Neural progenitor cell (in vitro differentiated cells): ENCODE measurements around the gene BLZF1. TPM values are rescaled to one million over a fixed set of nuclear protein-coding genes. Genes with fewer than 3 reads are reported as not detected.

Experiments used
- DNase-seq: peaks from one replicate; pipeline ENCODE4 v3.0.0-alpha.2; 2016; ENCODE audit warnings: low spot score
- H2AFZ ChIP-seq: fragments of 200-600 bp; sonication (generic); replicated peaks from 2 replicates; pipeline ENCODE4 v1.6.1; 2016; ENCODE audit warnings: antibody characterized with exemption
- H3F3A ChIP-seq: fragments of 200-600 bp; sonication (generic); 2 replicates; pipeline ENCODE4 v1.6.1; 2016; ENCODE audit warnings: antibody characterized with exemption, low read depth
- H3K27ac ChIP-seq: fragments of 200-600 bp; sonication (generic); 2 replicates; pipeline ENCODE4 v1.5.1; 2016; ENCODE audit warnings: mild to moderate bottlenecking
- H3K27me3 ChIP-seq: fragments of 200-600 bp; sonication (generic); 2 replicates; pipeline ENCODE4 v1.6.1; 2016; ENCODE audit warnings: mild to moderate bottlenecking, moderate library complexity
- H3K36me3 ChIP-seq: fragments of 200-600 bp; sonication (generic); 2 replicates; pipeline ENCODE4 v1.5.1; 2016
- H3K4me1 ChIP-seq: fragments of 200-600 bp; sonication (generic); 2 replicates; pipeline ENCODE4 v1.6.1; 2016; ENCODE audit warnings: mixed run types
- H3K4me2 ChIP-seq: fragments of 200-600 bp; sonication (generic); 2 replicates; pipeline ENCODE4 v1.6.1; 2016
- H3K4me3 ChIP-seq: fragments of 200-600 bp; sonication (generic); 2 replicates; pipeline ENCODE4 v1.5.1; 2016
- H3K79me2 ChIP-seq: fragments of 200-600 bp; sonication (generic); 2 replicates; pipeline ENCODE4 v1.6.1; 2016; ENCODE audit warnings: low read depth
- H3K9ac ChIP-seq: fragments of 200-600 bp; sonication (generic); 2 replicates; pipeline ENCODE4 v1.6.1; 2016
- H3K9me3 ChIP-seq: fragments of 200-600 bp; sonication (generic); 2 replicates; pipeline ENCODE4 v1.5.1; 2016; ENCODE audit warnings: low read depth
- H4K20me1 ChIP-seq: fragments of 200-600 bp; sonication (generic); 2 replicates; pipeline ENCODE4 v1.6.1; 2016; ENCODE audit warnings: low read depth
- H3K27ac Mint-ChIP-seq: 3 replicates; pipeline ENCODE4 v1.8.0; 2021; ENCODE audit warnings: mixed read lengths
- H3K27me3 Mint-ChIP-seq: 2 replicates; pipeline ENCODE4 v1.8.0; 2022; ENCODE audit warnings: low read depth, mild to moderate bottlenecking, inconsistent platforms, moderate library complexity, mixed read lengths; ENCODE audit not compliant: insufficient read depth
- H3K36me3 Mint-ChIP-seq: 3 replicates; pipeline ENCODE4 v1.8.0; 2021; ENCODE audit warnings: mixed read lengths
- H3K4me1 Mint-ChIP-seq: 3 replicates; pipeline ENCODE4 v1.8.0; 2021; ENCODE audit warnings: mixed read lengths
- H3K4me3 Mint-ChIP-seq: 3 replicates; pipeline ENCODE4 v1.8.0; 2021; ENCODE audit warnings: mild to moderate bottlenecking, moderate library complexity, mixed read lengths
- H3K9me3 Mint-ChIP-seq: 3 replicates; pipeline ENCODE4 v1.8.0; 2020; ENCODE audit warnings: mixed read lengths
- CTCF ChIP-seq: fragments of 200-600 bp; sonication (generic); IDR thresholded peaks from 2 replicates; pipeline ENCODE4 v1.5.1; 2017; ENCODE audit warnings: antibody characterized with exemption, mild to moderate bottlenecking
- EZH2 ChIP-seq: fragments of 200-600 bp; sonication (generic); IDR thresholded peaks from 2 replicates; pipeline ENCODE4 v1.6.1; 2017; ENCODE audit warnings: antibody characterized with exemption, mild to moderate bottlenecking, moderate library complexity
- EZH2phosphoT487 ChIP-seq: fragments of 200-600 bp; sonication (generic); IDR thresholded peaks from 2 replicates; pipeline ENCODE4 v1.6.1; 2017; ENCODE audit warnings: antibody characterized with exemption
- total RNA-seq: library from RNA; depleted of rRNA; stranded (reverse); fragments of >200 nt; gene quantifications from 2 replicates; pipeline ENCODE4 v1.2.3, GENCODE V29; 2015; ENCODE audit warnings: low replicate concordance

BLZF1 gene
- total RNA-seq, 1 donor from 2014 or later = 25.2 TPM

GRCh38 chr1:169414952-169415351 lies 47.0 kb downstream of the BLZF1 start:
- TF ChIP-seq EZH2 = no peak
- no peak for TF ChIP-seq EZH2phosphoT487
- TF ChIP-seq CTCF = no peak
- Mint-ChIP-seq H3K27me3 (peaks cover 2% of the 10 kb centered on the region), H3K27ac (no peak overlapping the region), H3K9me3 (peaks cover 19% of the 10 kb centered on the region), H3K4me3 (no peak overlapping the region), H3K36me3 (peaks cover 25% of the 10 kb centered on the region), H3K4me1 (no peaks in the 10 kb centered on the region)
- H3K4me2 ChIP-seq = no peak overlapping the region
- no peak overlapping the region for H3K27ac ChIP-seq
- no peaks in the 10 kb centered on the region for H4K20me1 ChIP-seq
- no peaks in the 10 kb centered on the region for H3K4me1 ChIP-seq
- no peaks in the 10 kb centered on the region for H3K9me3 ChIP-seq
- DNase-seq = no peak
- H2AFZ ChIP-seq = no peak overlapping the region
- H3F3A ChIP-seq = no peaks in the 10 kb centered on the region
- H3K79me2 ChIP-seq = no peaks in the 10 kb centered on the region
- H3K36me3 ChIP-seq = peaks cover 4% of the 10 kb centered on the region
- no peaks in the 10 kb centered on the region for H3K27me3 ChIP-seq
- no peak overlapping the region for H3K9ac ChIP-seq
- no peak overlapping the region for H3K4me3 ChIP-seq

- Histone ChIP-seq H3K36me3 (peaks cover 4% of the 10 kb centered on the region), H3K79me2 (no peaks in the 10 kb centered on the region), H3K4me2 (no peak overlapping the region), H3K27ac (no peak overlapping the region), H3K4me3 (no peak overlapping the region), H3K27me3 (no peaks in the 10 kb centered on the region), H3F3A (no peaks in the 10 kb centered on the region), H2AFZ (no peak overlapping the region), H3K9ac (no peak overlapping the region), H4K20me1 (no peaks in the 10 kb centered on the region), H3K4me1 (peaks cover 5% of the 10 kb centered on the region), H3K9me3 (no peaks in the 10 kb centered on the region)
- peaks cover 4% of the 10 kb centered on the region for H3K4me1 Mint-ChIP-seq
- no peak overlapping the region for H3K4me3 Mint-ChIP-seq
- H3K27ac Mint-ChIP-seq = no peak overlapping the region
- no peaks in the 10 kb centered on the region for H3K27me3 Mint-ChIP-seq
- H3K36me3 Mint-ChIP-seq = no peaks in the 10 kb centered on the region
- TF ChIP-seq EZH2phosphoT487 (no peak), CTCF (no peak), EZH2 (no peak)
- no peaks in the 10 kb centered on the region for H3K9me3 Mint-ChIP-seq
- DNase-seq = no peak
These were observed 53.3 kb downstream of the BLZF1 start for GRCh38 chr1:169421309-169421708.

- H3K27me3 Mint-ChIP-seq = no peaks in the 10 kb centered on the region
- peak overlapping the region; percentile 90 for H2AFZ ChIP-seq
- peak overlapping the region; percentile 77 for H3K4me2 ChIP-seq
These were observed 58.2 kb downstream of the BLZF1 start for GRCh38 chr1:169426174-169426705.

More at GRCh38 chr1:169426174-169426705, 58.2 kb downstream of the BLZF1 start:
- no peaks in the 10 kb centered on the region for H4K20me1 ChIP-seq
- H3K9me3 ChIP-seq = no peaks in the 10 kb centered on the region
- no peak for DNase-seq
- Mint-ChIP-seq H3K27ac (no peak overlapping the region), H3K9me3 (peaks cover 5% of the 10 kb centered on the region), H3K4me1 (peaks cover 13% of the 10 kb centered on the region), H3K4me3 (peak overlapping the region; percentile 98), H3K36me3 (no peaks in the 10 kb centered on the region)
- no peak overlapping the region for H3K9ac ChIP-seq
- H3F3A ChIP-seq = no peaks in the 10 kb centered on the region
- peaks cover 10% of the 10 kb centered on the region for H3K4me1 ChIP-seq
- peaks cover 9% of the 10 kb centered on the region for H3K27me3 ChIP-seq
- H3K27ac ChIP-seq = no peak overlapping the region
- no peak for TF ChIP-seq CTCF
- TF ChIP-seq EZH2phosphoT487 = no peak
- TF ChIP-seq EZH2 = no peak
- no peaks in the 10 kb centered on the region for H3K36me3 ChIP-seq
- H3K4me3 ChIP-seq = peak overlapping the region; percentile 61
- H3K79me2 ChIP-seq = no peaks in the 10 kb centered on the region
